Fibroblast of pulmonary artery (primary cell): Measurements from ENCODE around the gene EPM2AIP1.
"Not testable (repeated sequence)": the region's sequence is repeated elsewhere in the genome, so short reads cannot be mapped to it uniquely, and the experiment has no call there.

Source experiments
- DNase-seq: peaks from one replicate; pipeline ENCODE4 v3.0.0-alpha.2; 2010; ENCODE audit warnings: low read depth
- H3K4me3 ChIP-seq: replicated peaks from 2 replicates; pipeline ENCODE4 v1.5.1; 2011; ENCODE audit warnings: low read depth, mild to moderate bottlenecking, control low read depth, low read length, moderate library complexity
- CTCF ChIP-seq: IDR thresholded peaks from 2 replicates; pipeline ENCODE4 v1.5.1; 2011; ENCODE audit warnings: mild to moderate bottlenecking, control low read depth, low read length, inconsistent platforms; ENCODE audit errors: missing control alignments

EPM2AIP1 gene

DNA sequence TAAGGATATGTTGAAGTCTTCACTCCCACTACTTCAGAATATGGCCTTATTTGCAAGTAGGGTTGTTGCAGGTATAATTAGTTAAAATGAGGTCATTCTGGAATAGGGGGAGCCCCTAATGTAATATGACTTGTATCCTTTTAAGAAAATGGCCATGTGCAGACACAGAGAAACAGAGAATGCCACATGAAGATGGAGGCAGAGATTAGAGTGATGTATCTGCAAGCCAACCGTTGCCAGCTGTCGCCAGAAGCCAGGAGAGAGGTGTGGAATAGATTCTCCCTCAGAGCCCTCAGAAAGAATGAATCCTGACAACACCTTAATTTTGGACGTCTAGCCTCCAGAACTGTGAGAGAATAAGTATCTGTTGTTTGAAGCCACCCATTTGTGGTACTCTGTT is 36.8 kb downstream of the EPM2AIP1 start:
- H3K4me3 ChIP-seq, result no peak overlapping the region
- no peak for DNase-seq
- TF ChIP-seq CTCF, result no peak

- no peak for TF ChIP-seq CTCF
- no peak overlapping the region for H3K4me3 ChIP-seq
- no peak for DNase-seq
Observed at GRCh38 chr3:36954452-36955134, 38.3 kb downstream of the EPM2AIP1 start.

DNA sequence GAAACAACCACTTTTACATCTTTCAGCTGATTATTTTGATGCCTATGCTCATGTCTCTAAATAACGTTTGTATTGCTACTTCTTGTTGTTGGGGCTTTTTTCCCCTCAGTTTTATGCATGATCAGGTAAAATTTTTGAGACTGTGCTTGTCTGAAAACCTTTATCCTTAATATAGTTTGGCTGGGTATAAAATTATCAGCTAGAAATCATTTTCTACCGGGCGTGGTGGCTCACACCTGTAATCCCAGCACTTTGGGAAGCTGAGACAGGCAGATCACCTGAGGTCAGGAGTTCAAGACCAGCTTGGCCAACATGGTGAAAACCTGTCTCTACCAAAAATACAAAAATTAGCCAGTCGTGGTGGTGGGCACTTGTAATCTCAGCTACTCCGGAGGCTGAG is 45.1 kb downstream of the EPM2AIP1 start:
- H3K4me3 ChIP-seq, DNase-seq: not testable (repeated sequence)

- no peak for DNase-seq
- no peak for TF ChIP-seq CTCF
- peak overlapping the region; percentile 64 for H3K4me3 ChIP-seq
Observed at GRCh38 chr3:36945333-36945980, 47.5 kb downstream of the EPM2AIP1 start.

GRCh38 chr3:36944641-36945270 is 48.2 kb downstream of the EPM2AIP1 start, which contains the start of gene TRANK1:
TSS of gene TRANK1 (minus strand) at chr3:36945054. CDS start at chr3:36944809, 245 bp downstream.
- peak within 1 kb of the TSS; percentile 64 for H3K4me3 ChIP-seq
- peak; percentile 73 for DNase-seq
- TF ChIP-seq CTCF, result no peak

DNA sequence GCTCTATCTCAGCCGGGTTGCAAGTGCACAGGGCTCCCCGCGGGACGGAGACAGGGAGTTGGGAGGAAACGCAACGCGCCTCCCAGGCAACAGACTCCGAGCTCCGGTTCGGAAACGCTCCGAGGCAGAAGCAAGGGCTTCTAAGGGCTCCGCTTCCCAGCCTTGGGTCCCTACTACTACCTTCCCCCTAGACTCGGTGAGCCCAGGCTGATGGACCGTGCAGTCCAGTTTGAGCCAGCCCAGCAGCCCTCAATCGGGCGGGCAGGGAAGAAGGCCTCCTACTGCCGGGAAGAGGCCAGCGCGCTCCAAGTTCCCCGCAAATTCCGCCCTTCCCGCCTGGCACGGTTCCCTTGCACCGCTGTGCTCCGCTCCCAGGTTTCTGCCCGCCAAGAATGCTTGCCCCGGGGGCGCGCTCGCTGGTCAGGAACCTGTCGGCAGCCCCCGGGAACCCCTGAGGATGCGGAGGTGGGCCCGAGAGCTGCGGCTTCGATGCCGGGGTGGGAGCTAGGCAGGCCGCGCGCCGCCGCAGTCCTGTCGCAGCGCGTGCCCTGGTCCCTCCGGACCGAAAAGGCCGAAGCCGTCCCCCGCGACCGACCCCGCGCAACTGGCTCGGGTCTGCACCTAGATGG is 48.8 kb downstream of the EPM2AIP1 start:
- peak overlapping the region; percentile 64 for H3K4me3 ChIP-seq
- TF ChIP-seq CTCF, result peak; percentile 2
- peak; percentile 68 for DNase-seq

DNA sequence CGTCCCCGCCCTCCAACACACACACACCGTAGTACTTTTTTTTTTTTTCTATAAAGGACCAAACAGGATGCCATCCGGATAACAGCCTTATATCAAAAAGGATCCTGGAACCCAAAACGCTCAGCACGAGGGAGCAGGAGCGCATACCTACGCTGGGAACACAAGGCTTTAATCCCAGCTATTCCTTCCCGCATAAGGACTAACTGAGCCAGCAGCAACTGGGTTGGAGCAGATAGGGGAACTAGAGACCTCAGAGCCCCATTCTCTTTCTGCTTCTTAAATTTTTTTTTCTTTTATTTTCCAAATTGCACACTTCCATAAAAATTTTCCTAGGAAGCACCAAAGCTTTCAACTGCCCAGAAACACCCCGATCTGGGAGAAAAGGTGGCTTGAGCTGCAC is 49.3 kb downstream of the EPM2AIP1 start:
- TF ChIP-seq CTCF, result no peak
- DNase-seq, result no peak
- peak overlapping the region; percentile 64 for H3K4me3 ChIP-seq
